ENCODE data around the gene ZSCAN30. TPM values are rescaled to one million over a fixed set of nuclear protein-coding genes. Genes with fewer than 3 reads are reported as not detected.

ZSCAN30 gene
- total and polyA plus RNA-seq, 2 of the 13 experiments (the other 11 are each of a cell fraction or from before 2014, with no cell fraction given): 7.4 to 7.7 TPM

- no peak for TF ChIP-seq HNF1A (IDR thresholded peaks at IDR 0.05; ENCODE audit: low read depth)
- TF ChIP-seq HNF1A (CRISPR knock-in tag; IDR thresholded peaks at IDR 0.05; ENCODE audit: borderline replicate concordance): no peak; the same call in 1 of the 2 replicates
- TF ChIP-seq ZNF788 (CRISPR knock-in tag; IDR thresholded peaks at IDR 0.05; ENCODE audit: borderline replicate concordance): peak; percentile 90; the same call in 1 of the 2 replicates
- TF ChIP-seq ZSCAN21 (CRISPR knock-in tag; IDR thresholded peaks at IDR 0.05; ENCODE audit: borderline replicate concordance): no peak; the same call in 1 of the 2 replicates
- peak; percentile 72; the same call in 1 of the 2 replicates for TF ChIP-seq TFDP1 (CRISPR knock-in tag; IDR thresholded peaks at IDR 0.05; ENCODE audit: borderline replicate concordance)
- no peak for TF ChIP-seq ARID3A (IDR thresholded peaks at IDR 0.05; ENCODE audit: low read depth, low read length)
- no peak for TF ChIP-seq SRF (IDR thresholded peaks at IDR 0.05; ENCODE audit: low read depth, low read length)
- TF ChIP-seq ZNF891 (CRISPR knock-in tag; IDR thresholded peaks at IDR 0.05): no peak; the same call in 1 of the 2 replicates
- TF ChIP-seq TFDP2 (CRISPR knock-in tag; IDR thresholded peaks at IDR 0.05): peak; percentile 87
- TF ChIP-seq HBP1 (CRISPR knock-in tag; IDR thresholded peaks at IDR 0.05; ENCODE audit: low read depth): no peak
- no peak for TF ChIP-seq ZNF562 (CRISPR knock-in tag; IDR thresholded peaks at IDR 0.05; ENCODE audit: borderline replicate concordance)
- TF ChIP-seq DDIT3 (CRISPR knock-in tag; IDR thresholded peaks at IDR 0.05): no peak
- no peak for TF ChIP-seq TFAP4 (IDR thresholded peaks at IDR 0.05; ENCODE audit: borderline replicate concordance, low read depth)
- TF ChIP-seq CBX1 (IDR thresholded peaks at IDR 0.05; ENCODE audit: low read depth): peak; percentile 82
- TF ChIP-seq ZNF740 (CRISPR knock-in tag; IDR thresholded peaks at IDR 0.05): no peak
- TF ChIP-seq U2AF1 (optimal IDR thresholded peaks at IDR 0.05; ENCODE audit: low read depth, low read length): peak; percentile 83
Observed at GRCh38 chr18:35240664-35241447, 49.2 kb downstream of the ZSCAN30 start, which contains the start of gene ZNF397 (continued).

Measured in HepG2 (cell line).